Stimulated activated CD4-positive, alpha-beta T cell treated with anti-CD3 and anti-CD28 coated beads, Interleukin-2, amount 100 ng/mL, for 48 hours (primary cell): ENCODE data around the gene PAN3.

Experiments
- DNase-seq, 2 donors: peaks; one replicate each; pipeline ENCODE4 v3.0.0-alpha.2; 2020

The PAN3 gene

GRCh38 chr13:28229522-28230411 is 91.4 kb downstream of the PAN3 start:
- no peak for DNase-seq

DNA sequence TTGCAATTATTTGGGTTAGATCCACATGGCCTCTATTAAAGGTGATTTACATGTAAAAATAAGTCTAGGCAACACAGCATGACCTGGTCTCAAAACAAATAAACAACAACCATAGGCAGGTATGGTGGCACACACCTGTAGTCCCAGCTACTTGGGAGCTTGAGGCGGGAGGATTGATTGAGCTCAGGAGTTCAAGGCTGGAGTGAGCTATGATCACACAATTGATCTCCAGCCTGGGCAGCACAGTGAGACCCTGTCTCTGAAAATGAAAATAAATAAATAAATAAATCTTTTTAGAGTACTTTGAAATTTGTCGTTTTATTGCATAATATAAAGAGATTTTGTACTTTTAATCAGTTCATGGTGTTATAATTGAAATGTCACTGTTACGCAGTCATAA is 93.3 kb downstream of the PAN3 start:
- DNase-seq = no peak

- DNase-seq = no peak
Observed at GRCh38 chr13:28237944-28238343, 99.6 kb downstream of the PAN3 start.

GRCh38 chr13:28239374-28239773 is 101.0 kb downstream of the PAN3 start:
- DNase-seq = no peak

GRCh38 chr13:28245465-28245864 is 107.1 kb downstream of the PAN3 start:
- DNase-seq = no peak

DNA sequence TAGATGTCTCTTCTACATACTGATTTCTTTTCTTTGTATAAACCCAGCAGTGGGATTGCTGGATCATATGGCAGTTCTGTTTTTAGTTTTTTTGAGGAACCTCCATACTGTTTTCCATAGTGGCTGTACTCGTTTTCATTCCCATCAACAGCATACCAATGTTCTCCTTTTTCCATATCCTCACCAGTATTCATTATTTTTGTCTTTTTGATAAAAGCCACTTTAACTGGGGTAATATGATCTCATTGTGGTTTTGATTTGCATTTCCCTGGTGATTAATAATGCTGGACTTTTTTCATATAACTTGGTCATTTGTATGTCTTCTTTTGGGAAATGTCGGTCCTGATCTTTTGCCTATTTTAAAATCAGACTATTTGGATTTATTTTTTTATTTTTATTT is 108.5 kb downstream of the PAN3 start:
- no peak for DNase-seq

GRCh38 chr13:28248080-28248479 is 109.7 kb downstream of the PAN3 start:
- no peak for DNase-seq

DNA sequence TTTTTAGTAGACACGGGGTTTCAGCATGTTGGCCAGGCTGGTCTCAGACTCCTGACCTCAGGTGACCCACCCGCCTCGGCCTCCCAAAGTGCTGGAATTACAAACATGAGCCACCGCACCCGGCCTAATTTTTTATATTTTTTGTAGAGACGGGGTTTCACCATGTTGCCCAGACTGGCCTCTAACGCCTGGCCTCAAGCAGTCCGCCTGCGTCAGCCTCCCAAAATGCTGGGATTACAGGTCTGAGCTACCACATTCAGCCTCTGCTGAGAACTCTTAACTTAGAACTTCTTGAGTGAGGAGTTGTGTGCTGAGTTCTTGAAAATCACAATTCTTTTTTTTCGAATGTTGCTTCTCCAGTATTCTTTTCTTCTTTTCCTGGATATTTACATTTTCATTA is 112.2 kb downstream of the PAN3 start:
- DNase-seq = no peak

- no peak for DNase-seq
Observed at GRCh38 chr13:28251466-28251865, 113.1 kb downstream of the PAN3 start.

DNA sequence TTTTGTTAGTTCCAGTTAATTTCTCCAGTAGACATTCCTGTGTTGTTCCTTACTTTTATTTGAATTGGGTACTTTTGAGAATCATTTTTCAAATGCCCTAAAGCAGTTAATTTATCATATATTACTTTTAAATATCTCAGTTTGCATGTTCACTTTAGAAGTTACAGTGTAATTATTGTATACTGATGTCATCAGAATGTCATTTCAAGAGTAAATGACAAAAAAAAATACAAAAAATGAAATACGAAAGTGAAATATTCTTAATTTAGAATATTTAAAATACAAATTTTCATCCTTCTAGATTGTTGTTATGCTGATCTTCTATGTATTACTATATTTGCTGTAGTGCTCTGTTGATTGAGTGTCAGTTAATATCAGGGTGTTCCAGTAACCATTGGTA is 114.2 kb downstream of the PAN3 start:
- no peak for DNase-seq

- DNase-seq = no peak
Observed at GRCh38 chr13:28257305-28257704, 119.0 kb downstream of the PAN3 start.

- no peak for DNase-seq
Observed at GRCh38 chr13:28258417-28258816, 120.1 kb downstream of the PAN3 start.

DNA sequence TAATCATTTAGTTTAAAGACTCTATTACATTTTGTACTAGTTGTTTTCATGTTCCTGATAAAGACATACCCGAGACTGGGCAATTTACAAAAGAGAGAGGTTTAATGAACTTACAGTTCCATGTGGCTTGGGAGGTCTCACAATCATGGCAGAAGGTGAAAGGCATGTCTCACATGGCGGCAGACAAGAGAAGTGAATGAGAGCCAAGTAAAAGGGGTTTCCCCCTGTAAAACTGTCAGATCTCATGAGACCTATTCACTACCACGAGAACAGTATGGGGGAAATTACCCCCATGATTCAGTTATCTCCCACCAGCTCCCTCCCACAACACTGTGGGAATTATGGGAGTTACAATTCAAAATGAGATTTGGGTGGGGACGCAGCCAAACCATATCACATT is 129.2 kb downstream of the PAN3 start:
- no peak for DNase-seq

DNA sequence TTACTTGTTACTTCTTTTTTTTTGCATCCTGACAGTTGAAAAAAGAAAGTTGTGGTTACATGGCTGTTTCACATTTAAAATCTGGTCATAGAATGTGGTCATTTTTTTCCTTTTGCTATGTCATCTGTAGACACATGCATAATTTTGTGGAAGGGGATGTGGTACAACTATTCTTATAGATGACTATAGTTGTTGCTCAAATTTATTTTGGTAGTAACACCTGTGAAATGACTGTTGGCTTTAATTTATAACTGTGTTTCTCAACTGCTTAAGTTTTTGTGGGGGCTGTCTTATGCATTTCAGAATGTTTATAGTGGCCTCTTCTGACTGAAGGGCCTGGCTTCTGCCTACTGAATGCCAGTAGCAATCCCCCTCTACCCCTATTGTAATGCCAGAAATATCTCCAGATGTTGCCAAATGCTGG is 130.5 kb downstream of the PAN3 start:
- DNase-seq = no peak

GRCh38 chr13:28271056-28271840 is 132.9 kb downstream of the PAN3 start:
- no peak for DNase-seq

DNA sequence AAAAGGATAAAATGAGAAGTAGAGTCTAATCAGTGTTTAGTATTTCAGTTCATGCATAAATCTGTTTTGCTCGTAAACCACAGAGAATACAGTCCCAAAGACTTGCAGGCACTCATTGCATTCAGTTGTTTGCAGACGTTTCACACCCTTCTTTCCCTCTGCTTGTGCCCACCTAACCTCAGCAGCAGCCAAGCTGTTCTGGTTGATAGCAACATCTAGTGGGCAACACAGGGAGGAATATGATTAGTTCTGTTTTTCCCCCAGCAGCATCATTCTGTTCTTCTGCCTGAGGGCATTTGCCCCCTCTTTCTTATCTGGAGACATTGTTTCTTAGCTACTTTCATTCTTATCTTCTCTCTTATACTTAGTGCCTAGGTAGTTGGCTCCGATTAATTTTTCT is 135.6 kb downstream of the PAN3 start:
- no peak for DNase-seq

DNA sequence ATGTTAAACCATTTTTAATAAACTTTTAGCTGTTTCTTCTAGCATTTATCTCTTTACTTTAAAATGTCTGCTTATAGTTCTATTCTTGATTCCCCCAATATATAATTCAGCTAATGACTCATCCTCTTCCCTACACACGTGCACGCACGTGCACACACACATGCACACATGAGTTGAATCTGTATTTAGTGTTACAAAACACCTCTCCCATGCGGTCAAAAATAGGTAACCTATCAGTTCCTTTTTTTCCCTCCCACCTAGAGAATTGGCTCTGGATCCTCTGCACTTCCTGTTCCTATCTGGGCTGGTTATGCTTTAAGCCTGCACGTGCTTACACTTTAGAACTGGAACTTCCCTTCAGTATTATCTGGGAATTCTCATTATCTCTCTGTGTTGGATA is 144.1 kb downstream of the PAN3 start:
- no peak for DNase-seq

DNA sequence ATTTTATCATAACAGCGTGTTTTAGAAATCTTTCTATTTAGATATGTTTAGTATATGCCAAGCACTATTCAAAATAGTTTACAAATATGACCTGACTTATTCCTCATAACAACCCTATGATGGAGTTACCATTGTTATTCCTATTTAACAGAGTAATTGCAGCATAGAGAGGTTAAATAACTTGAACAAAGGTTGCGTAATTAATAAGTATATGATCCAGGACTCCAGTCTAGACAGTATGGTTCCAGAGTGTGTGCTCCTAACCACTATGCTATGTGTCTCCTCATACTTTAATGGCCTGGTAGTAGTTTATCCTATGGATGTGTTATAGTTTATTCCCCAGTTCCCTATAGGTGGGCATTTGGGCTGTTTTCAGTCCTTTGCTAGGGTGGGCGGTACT is 145.3 kb downstream of the PAN3 start:
- no peak for DNase-seq

DNA sequence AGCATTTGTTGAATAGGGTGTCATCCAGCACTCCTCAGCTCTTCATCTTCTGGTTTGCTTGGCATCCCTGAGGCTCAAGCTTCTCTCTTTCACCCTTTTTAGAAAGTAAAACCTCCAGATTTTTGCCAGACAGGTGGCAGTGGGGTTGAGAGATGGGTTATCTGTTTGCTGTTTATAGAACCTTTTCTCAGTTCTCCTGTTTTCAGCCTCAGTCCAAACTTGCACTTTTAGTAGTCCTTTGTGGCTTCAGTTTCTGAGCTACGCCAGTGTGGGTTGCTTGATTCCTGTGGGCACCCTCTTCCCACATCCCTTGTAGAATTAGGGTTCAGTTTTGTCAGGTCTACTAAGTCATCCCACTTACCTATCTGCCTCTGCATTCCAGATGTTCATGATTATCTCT is 147.9 kb downstream of the PAN3 start:
- DNase-seq = no peak

DNA sequence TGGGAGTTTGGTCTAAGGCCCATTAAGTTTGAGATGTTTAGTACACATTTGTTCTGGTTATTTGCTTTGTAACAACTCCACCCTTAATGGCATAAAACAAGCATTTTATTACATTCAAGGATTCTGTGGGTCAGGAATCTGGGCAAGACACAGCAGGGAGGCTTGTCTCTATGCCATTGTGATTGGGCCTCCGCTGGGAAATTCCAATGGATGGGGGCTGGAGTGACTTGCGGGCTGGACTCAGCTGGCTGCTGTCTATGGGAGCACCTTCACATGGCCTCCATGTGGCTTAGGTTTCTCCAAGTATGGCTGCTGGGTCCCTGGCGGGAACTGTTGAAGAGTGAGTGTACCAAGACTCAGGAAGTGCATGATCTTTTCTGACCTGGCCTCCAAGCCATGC is 159.0 kb downstream of the PAN3 start:
- DNase-seq = no peak

DNA sequence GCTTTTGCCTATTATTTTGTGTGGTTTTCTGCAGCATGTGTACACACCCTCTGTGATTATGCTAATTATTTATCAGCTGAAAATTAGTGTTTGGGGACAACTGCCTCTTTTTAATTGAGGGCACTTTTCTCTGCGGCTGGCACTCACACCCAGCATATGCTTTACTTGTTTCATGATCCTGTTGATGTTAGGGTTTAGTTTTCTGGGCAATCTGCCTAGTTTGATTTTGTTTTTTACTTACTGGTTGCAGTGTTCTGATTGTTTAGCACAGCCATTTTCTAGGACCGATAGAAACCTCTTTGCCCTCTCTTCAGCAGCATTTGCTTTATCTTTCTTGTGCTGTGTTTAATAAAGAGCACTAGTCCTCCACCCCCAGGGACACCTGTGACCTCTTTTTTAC is 161.6 kb downstream of the PAN3 start:
- DNase-seq = no peak

- DNase-seq = no peak
Observed at GRCh38 chr13:28301839-28302238, 163.5 kb downstream of the PAN3 start.

- no peak for DNase-seq
Observed at GRCh38 chr13:28306325-28306724, 168.0 kb downstream of the PAN3 start.

DNA sequence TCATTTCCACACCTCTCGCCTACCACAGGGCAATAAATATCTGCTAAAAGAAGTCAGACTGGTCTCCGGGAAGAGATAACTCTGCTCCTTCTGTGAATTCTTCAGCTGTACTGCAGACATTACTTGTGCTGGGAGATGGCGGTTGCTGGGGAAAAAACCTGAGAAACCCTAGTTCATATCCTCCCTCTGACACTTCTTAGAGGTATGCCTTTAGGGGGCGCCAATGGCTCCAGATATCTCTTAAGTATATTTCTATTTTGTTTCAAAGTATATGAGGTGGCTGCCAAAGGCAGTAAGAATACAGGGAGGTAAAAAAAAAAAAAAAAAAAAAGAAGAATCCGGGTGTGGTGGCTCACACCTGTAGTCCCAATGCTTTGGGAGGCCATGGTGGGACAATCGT is 175.2 kb downstream of the PAN3 start:
- peak in 1 of 2 donors; percentile 10 for DNase-seq
